Hepatocyte (in vitro differentiated cells): Measurements from ENCODE around the gene VWA5B1.

ENCODE experiments used
- CTCF ChIP-seq: fragments of 200-600 bp; sonication (generic); IDR thresholded peaks from 2 replicates; pipeline ENCODE4 v1.5.1; 2016; ENCODE audit warnings: antibody characterized with exemption, mild to moderate bottlenecking; ENCODE audit not compliant: poor library complexity
- EZH2 ChIP-seq: fragments of 200-600 bp; sonication (generic); IDR thresholded peaks from 2 replicates; pipeline ENCODE4 v1.6.1; 2016; ENCODE audit warnings: antibody characterized with exemption, mild to moderate bottlenecking, borderline replicate concordance
- EZH2phosphoT487 ChIP-seq: fragments of 200-600 bp; sonication (generic); IDR thresholded peaks from one replicate; pipeline ENCODE4 v1.6.1; 2018; ENCODE audit warnings: antibody characterized with exemption, mild to moderate bottlenecking, low read depth, moderate library complexity; ENCODE audit not compliant: unreplicated experiment, severe bottlenecking

GRCh38 chr1:20262810-20263534 lies 27.7 kb upstream of the VWA5B1 start:
- no peak for TF ChIP-seq CTCF
- no peak for TF ChIP-seq EZH2
- no peak for TF ChIP-seq EZH2phosphoT487
